ENCODE results near the gene KANK2.
"Not testable (repeated sequence)": the region's sequence is repeated elsewhere in the genome, so short reads cannot be mapped to it uniquely, and the experiment has no call there.

KANK2 gene

GRCh38 chr19:11180346-11180745, 17.0 kb downstream of the KANK2 start:
- H3K4me3 ChIP-seq (ENCODE audit: low read depth, low read length): no peak overlapping the region
- ChIA-PET CTCF (interaction anchor here (0.6 to 1.6 kb wide), 3 partner anchors 9 to 16 kb away, joined by 3 to 6 read pairs (median 3); no protein-coding TSS in a partner anchor), POLR2A (interaction anchor here (1.4 to 1.6 kb wide), 2 partner anchors 11 to 14 kb away, joined by 3 read pairs; no protein-coding TSS in a partner anchor)
- no peak for DNase-seq (ENCODE audit: low read depth, low spot score)
- no peak for TF ChIP-seq CTCF (IDR thresholded peaks at IDR 0.05; ENCODE audit: insufficient read depth, low read length, missing control alignments)

- DNase-seq (ENCODE audit: low read depth, low spot score): no peak
- ChIA-PET POLR2A (interaction anchor here (1.4 to 1.6 kb wide), 2 partner anchors 11 to 14 kb away, joined by 3 read pairs; no protein-coding TSS in a partner anchor), CTCF (interaction anchor here (0.6 to 1.6 kb wide), 3 partner anchors 9 to 15 kb away, joined by 3 to 6 read pairs (median 3); no protein-coding TSS in a partner anchor)
- no peak for TF ChIP-seq CTCF (IDR thresholded peaks at IDR 0.05; ENCODE audit: insufficient read depth, low read length, missing control alignments)
- no peak overlapping the region for H3K4me3 ChIP-seq (ENCODE audit: low read depth, low read length)
These were observed 17.5 kb downstream of the KANK2 start for GRCh38 chr19:11179716-11180297.

GRCh38 chr19:11179145-11179465, 18.2 kb downstream of the KANK2 start:
- H3K4me3 ChIP-seq (ENCODE audit: low read depth, low read length); DNase-seq (ENCODE audit: low read depth, low spot score): not testable (repeated sequence)
- ChIA-PET POLR2A (interaction anchor here (1.6 kb wide), 1 partner anchor 15 kb away, joined by 3 read pairs; no protein-coding TSS in a partner anchor), CTCF (interaction anchor here (1.6 kb wide), 1 partner anchor 15 kb away, joined by 6 read pairs; no protein-coding TSS in a partner anchor)

GRCh38 chr19:11177592-11177991, 19.8 kb downstream of the KANK2 start:
- CTCF ChIA-PET: interaction anchor here (0.8 to 0.9 kb wide), 2 partner anchors 9 to 51 kb away, joined by 3 to 5 read pairs; no protein-coding TSS in a partner anchor
- POLR2A ChIA-PET: no interaction called here
- no peak overlapping the region for H3K4me3 ChIP-seq (ENCODE audit: low read depth, low read length)
- TF ChIP-seq CTCF (IDR thresholded peaks at IDR 0.05; ENCODE audit: insufficient read depth, low read length, missing control alignments): no peak
- DNase-seq (ENCODE audit: low read depth, low spot score): no peak

- ChIA-PET CTCF (no interaction called here), POLR2A (no interaction called here)
- no peak for TF ChIP-seq CTCF (IDR thresholded peaks at IDR 0.05; ENCODE audit: insufficient read depth, low read length, missing control alignments)
- no peak overlapping the region for H3K4me3 ChIP-seq (ENCODE audit: low read depth, low read length)
- no peak for DNase-seq (ENCODE audit: low read depth, low spot score)
These were observed 20.7 kb downstream of the KANK2 start for GRCh38 chr19:11176466-11177193.

- POLR2A ChIA-PET: no interaction called here
- no peak for TF ChIP-seq CTCF (IDR thresholded peaks at IDR 0.05; ENCODE audit: insufficient read depth, low read length, missing control alignments)
- H3K4me3 ChIP-seq (ENCODE audit: low read depth, low read length): no peak overlapping the region
- CTCF ChIA-PET: no interaction called here
- no peak for DNase-seq (ENCODE audit: low read depth, low spot score)
These were observed 21.4 kb downstream of the KANK2 start for GRCh38 chr19:11175920-11176319.

Measured in AG04449 (cell line).